Measurements from ENCODE around the gene PASD1.
"Not testable (repeated sequence)": the region's sequence is repeated elsewhere in the genome, so short reads cannot be mapped to it uniquely, and the experiment has no call there.

PASD1 gene

DNA sequence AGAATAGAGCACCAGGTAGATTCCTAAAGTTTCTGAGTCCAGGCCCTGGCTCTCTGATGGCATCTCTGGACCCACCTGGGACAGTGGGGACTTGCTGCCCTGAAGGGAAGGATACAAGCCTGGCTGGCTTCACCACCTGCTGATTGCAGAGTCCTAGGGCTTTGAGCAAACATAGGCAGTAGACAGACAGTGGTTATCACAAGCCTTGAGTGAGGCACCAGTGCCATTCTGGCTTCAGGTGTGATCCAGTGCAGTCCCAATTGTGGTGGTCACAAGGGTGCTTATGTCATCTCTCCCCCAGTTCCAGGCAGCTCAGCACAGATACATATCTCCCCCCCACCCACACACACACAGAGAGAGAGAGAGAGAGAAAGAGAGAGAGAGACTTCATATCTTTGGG lies 125.2 kb downstream of the PASD1 start:
- H3K36me3 ChIP-seq, result no peaks in the 10 kb centered on the region
- TF ChIP-seq, protein P1, sequence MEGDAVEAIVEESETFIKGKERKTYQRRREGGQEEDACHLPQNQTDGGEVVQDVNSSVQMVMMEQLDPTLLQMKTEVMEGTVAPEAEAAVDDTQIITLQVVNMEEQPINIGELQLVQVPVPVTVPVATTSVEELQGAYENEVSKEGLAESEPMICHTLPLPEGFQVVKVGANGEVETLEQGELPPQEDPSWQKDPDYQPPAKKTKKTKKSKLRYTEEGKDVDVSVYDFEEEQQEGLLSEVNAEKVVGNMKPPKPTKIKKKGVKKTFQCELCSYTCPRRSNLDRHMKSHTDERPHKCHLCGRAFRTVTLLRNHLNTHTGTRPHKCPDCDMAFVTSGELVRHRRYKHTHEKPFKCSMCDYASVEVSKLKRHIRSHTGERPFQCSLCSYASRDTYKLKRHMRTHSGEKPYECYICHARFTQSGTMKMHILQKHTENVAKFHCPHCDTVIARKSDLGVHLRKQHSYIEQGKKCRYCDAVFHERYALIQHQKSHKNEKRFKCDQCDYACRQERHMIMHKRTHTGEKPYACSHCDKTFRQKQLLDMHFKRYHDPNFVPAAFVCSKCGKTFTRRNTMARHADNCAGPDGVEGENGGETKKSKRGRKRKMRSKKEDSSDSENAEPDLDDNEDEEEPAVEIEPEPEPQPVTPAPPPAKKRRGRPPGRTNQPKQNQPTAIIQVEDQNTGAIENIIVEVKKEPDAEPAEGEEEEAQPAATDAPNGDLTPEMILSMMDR (IDR thresholded peaks at IDR 0.05), result no peak
- DNase-seq, result no peak
- H3K9me3 ChIP-seq, result no peaks in the 10 kb centered on the region
- intact Hi-C loops (cut with DNase I; ENCODE audit: low total_unique reads), result no loop called here
- no peak overlapping the region for H3K4me3 ChIP-seq
- no peak overlapping the region for H3K27ac ChIP-seq
- H3K4me1 ChIP-seq, result no peaks in the 10 kb centered on the region
- no peaks in the 10 kb centered on the region for H3K27me3 ChIP-seq

DNA sequence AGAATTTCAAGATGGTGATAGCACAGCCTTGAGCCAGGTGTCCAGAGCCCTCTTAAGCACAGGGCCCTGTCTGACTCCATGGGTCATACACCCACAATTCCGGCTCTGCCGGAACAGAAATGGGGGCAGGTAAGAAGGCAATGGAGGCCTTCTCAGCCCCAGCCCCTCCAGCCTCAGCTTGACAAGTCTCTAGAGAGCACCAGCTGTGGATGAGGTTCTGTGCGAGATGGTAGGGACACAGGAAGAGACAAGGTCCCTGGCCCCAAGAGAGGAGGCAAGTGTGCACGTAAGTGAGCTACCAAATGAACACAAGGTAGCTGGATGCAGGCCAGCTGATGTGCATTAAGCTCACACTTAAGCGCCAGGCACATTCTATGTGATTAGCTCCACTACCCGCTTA lies 129.3 kb downstream of the PASD1 start:
- Histone ChIP-seq H3K27ac (no peak overlapping the region), H3K4me1 (peaks cover 0 to 8% (median 0%) of the 10 kb centered on the region in 4 donors)
- intact Hi-C loops (cut with DNase I; ENCODE audit: low total_unique reads), result no loop called here

DNA sequence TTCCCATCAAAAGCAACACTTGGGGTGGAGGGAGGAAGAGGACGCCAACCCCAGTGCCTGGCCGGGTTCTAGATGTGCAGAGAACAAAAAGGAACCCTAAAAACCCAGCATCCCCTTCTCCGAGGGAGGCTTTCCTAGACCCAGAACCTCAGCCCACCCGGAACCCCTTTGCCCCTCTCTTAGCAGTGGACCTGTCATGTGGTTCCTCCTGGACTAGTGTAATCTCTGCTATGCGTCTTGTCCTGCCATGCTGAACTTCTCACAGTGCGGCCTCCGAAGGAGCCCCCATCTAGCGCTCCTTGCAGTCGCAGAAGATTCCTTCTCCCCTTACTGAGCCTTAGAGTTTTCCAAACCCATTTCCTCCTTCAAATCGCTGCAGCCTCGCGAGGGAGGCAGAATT lies 130.6 kb downstream of the PASD1 start:
- no peak for DNase-seq
- TF ChIP-seq, protein P1 (IDR thresholded peaks at IDR 0.05), result no peak
- Histone ChIP-seq H3K4me3 (no peak overlapping the region), H3K27me3 (peaks cover 0 to 9% of the 10 kb centered on the region in 2 donors), H3K36me3 (no peaks in the 10 kb centered on the region), H3K9me3 (no peaks in the 10 kb centered on the region), H3K27ac (no peak overlapping the region), H3K4me1 (peaks cover 0 to 8% (median 0%) of the 10 kb centered on the region in 4 donors)
- intact Hi-C loops (cut with DNase I; ENCODE audit: low total_unique reads), result no loop called here

More for the DNA sequence above, 129.3 kb downstream of the PASD1 start:
- peaks cover 0 to 9% of the 10 kb centered on the region in 2 donors for H3K27me3 ChIP-seq
- H3K9me3 ChIP-seq, result no peaks in the 10 kb centered on the region
- TF ChIP-seq, protein P1 (IDR thresholded peaks at IDR 0.05), result no peak
- H3K4me3 ChIP-seq, result no peak overlapping the region
- no peaks in the 10 kb centered on the region for H3K36me3 ChIP-seq
- DNase-seq, result no peak

DNA sequence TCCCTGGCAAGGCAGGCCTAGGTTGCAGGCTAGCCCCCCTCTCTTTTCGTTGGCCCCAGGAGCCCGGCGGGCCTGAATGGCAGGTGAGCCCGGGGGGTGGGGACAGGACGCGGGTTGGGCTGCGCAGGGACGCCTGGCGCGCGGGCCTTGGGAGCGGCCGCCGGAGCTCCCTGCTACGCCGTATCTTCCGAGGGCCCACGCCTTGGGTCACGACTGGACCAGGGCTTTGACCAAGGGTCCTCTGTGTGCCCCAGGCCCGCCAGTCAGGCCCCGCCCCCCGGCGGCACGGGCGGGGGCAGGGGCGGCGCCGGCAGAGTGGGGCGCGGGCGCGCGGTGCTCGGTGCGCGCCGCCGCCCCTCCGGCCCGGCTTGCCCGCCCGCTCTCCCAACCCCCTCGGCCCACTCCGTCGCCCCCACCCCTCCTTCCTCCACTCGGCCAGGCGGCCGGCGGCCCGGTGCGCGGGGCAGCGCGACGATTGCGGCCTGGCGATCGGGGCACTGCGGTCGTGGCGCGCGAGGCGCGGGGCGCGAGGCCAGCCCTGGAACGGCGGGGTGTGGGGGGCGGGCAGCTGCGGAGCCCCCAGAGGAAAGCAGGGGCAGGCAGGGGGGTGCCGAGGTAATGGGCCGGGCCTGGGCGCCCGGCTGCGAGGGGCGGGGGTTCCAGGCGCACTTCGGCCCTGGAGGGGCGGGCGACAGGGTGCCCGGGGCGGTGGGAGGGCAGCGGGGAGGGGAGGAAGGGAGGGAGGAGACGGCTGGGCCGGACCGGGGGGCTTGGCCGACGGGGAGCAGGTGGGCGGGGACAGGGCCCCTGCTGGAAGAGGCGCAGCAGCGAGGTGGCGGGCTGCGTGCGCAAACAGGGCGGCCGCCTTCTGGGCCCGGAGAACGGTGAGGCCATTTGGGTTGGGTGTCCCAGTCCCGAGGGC lies 131.4 kb downstream of the PASD1 start, which contains the start of gene PRRG3:
Gene PRRG3 (plus strand): TSS at position 798 of the 922 bp plus-strand sequence. CDS start 3,357 bp downstream, outside the sequence.
- DNase-seq, result no peak

DNA sequence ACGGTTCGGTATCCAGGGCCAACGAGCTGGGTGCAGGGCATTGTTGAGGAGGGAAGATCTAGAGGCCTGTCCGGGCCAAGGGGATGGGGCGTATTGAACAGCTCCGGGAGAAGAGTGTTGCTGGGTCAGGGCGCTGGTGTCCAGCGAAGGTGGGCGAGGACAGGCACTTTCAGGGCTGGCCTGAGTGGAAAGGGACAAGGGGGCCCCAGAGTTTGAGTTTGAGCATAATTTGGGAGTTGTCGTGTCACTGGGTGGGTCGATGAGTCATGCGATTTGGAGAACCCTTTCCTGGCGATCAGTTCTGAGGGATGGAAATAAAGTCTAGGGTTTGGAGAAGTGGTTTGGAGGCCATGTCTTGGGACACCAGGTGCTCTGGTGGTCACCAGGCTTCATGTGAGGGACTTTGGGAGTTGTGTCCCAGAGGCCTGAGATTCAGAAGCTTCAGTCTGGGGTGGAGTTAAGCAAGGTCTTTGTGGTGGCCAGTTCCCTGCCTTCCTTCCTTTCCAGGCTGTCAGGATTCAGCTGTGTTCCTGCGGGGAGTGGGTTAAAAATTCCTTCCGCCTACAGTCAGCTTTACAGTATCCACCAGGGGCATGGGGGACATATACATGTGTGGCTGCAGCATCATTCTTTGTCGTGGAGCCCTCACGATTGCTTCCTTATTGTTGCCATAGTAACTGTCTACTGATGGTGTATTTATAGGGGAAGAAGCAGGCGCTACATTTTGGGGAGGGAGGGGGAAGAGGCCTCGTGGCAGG lies 132.3 kb downstream of the PASD1 start:
- intact Hi-C loops (cut with DNase I; ENCODE audit: low total_unique reads), result no loop called here
- no peak overlapping the region for H3K4me3 ChIP-seq

More for the DNA sequence above, 131.4 kb downstream of the PASD1 start, which contains the start of gene PRRG3:
- no peak within 1 kb of the TSS for H3K4me3 ChIP-seq
- intact Hi-C loops (cut with DNase I; ENCODE audit: low total_unique reads), result no loop called here
- H3K36me3 ChIP-seq, result no peaks in the 10 kb centered on the region
- no peak within 1 kb of the TSS for H3K27ac ChIP-seq
- TF ChIP-seq, protein P1 (IDR thresholded peaks at IDR 0.05), result no peak
- H3K4me1 ChIP-seq, result peaks cover 0 to 8% (median 0%) of the 10 kb centered on the region in 4 donors
- peaks cover 0 to 9% of the 10 kb centered on the region in 2 donors for H3K27me3 ChIP-seq
- H3K9me3 ChIP-seq, result no peaks in the 10 kb centered on the region

DNA sequence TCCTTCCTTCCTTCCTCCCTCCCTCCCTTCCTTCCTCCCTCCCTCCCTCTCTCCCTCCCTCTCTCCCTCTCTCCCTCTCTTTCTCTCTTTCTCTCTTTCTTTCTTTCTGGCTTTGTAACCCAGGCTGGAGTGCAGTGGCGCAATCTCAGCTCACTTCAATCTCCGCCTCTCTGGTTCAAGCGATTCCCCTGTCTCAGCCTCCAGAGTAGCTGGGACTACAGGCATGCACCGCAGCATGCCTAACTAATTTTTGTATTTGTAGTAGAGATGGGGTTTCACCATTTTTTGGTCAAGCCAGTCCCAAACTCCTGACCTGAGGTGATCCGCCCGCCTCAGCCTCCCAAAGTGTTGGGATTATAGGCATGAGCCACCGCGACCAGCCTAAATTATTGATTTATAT lies 133.6 kb downstream of the PASD1 start:
- DNase-seq, H3K27ac ChIP-seq, H3K9me3 ChIP-seq: not testable (repeated sequence)

More for the DNA sequence above, 132.3 kb downstream of the PASD1 start:
- H3K4me1 ChIP-seq, result peaks cover 0 to 8% (median 0%) of the 10 kb centered on the region in 4 donors
- TF ChIP-seq, protein P1 (IDR thresholded peaks at IDR 0.05), result no peak
- H3K27me3 ChIP-seq, result peaks cover 0 to 9% of the 10 kb centered on the region in 2 donors
- no peak overlapping the region for H3K27ac ChIP-seq
- H3K9me3 ChIP-seq, result no peaks in the 10 kb centered on the region
- no peak for DNase-seq
- H3K36me3 ChIP-seq, result no peaks in the 10 kb centered on the region

More for the DNA sequence above, 133.6 kb downstream of the PASD1 start:
- H3K4me1 ChIP-seq; H3K36me3 ChIP-seq; H3K4me3 ChIP-seq; intact Hi-C loops (cut with DNase I; ENCODE audit: low total_unique reads); H3K27me3 ChIP-seq: not testable (repeated sequence)

Data from tibial artery (tissue), 4 donors.